H1 (cell line): ENCODE measurements around the gene EVC2. TPM values are rescaled to one million over a fixed set of nuclear protein-coding genes. Genes with fewer than 3 reads are reported as not detected.

Experiments used
- CTCF ChIA-PET: fragments of 300-600 bp; sonication (Branson Sonifier 250); formaldehyde crosslinking; loops from one replicate; lab custom pipeline; 2021; ENCODE audit not compliant: partially characterized antibody; lab: Charles Lee
- POLR2A ChIA-PET: fragments of 300-600 bp; sonication (Branson Sonifier 250); formaldehyde crosslinking; loops from one replicate; lab custom pipeline; 2021; ENCODE audit warnings: inconsistent platforms; ENCODE audit not compliant: partially characterized antibody; lab: Charles Lee
- DNase-seq, 2 experiments: peaks; one replicate each; pipeline versions ENCODE4 v3.0.0 to v3.0.0-alpha.2; 2010 to 2022; ENCODE audit warnings: low spot score in 2 of 2, low read depth in 1 of 2, mixed read lengths in 1 of 2
- FAIRE-seq: peaks from 2 replicates; lab custom pipeline; 2011; peaks lifted over from hg19 to GRCh38; lab: Jason Lieb, UNC
- H2AFZ ChIP-seq: 2 replicates; pipeline ENCODE4 v1.8.1; 2012; ENCODE audit warnings: low read length, inconsistent platforms
- H2AK5ac ChIP-seq: 2 replicates; pipeline ENCODE4 v1.6.1; 2013; ENCODE audit warnings: low read depth, low read length
- H2BK120ac ChIP-seq: replicated peaks from 2 replicates; pipeline ENCODE3; 2013; ENCODE audit warnings: low read depth, low read length, inconsistent platforms
- H2BK12ac ChIP-seq: 2 replicates; pipeline ENCODE4 v1.6.1; 2013; ENCODE audit warnings: low read depth, low read length
- H2BK15ac ChIP-seq: 2 replicates; pipeline ENCODE4 v1.6.1; 2013; ENCODE audit warnings: low read length
- H2BK20ac ChIP-seq: 2 replicates; pipeline ENCODE4 v1.6.1; 2013; ENCODE audit warnings: low read length
- H2BK5ac ChIP-seq: 2 replicates; pipeline ENCODE4 v1.6.1; 2013; ENCODE audit warnings: low read depth, low read length
- H3K14ac ChIP-seq: 2 replicates; pipeline ENCODE4 v1.6.1; 2013; ENCODE audit warnings: inconsistent platforms; ENCODE audit not compliant: insufficient read length
- H3K18ac ChIP-seq: 2 replicates; pipeline ENCODE4 v1.6.1; 2013; ENCODE audit warnings: low read length; ENCODE audit errors: extremely low read depth
- H3K23ac ChIP-seq: 2 replicates; pipeline ENCODE4 v1.6.1; 2013; ENCODE audit warnings: inconsistent platforms; ENCODE audit not compliant: insufficient read length
- H3K23me2 ChIP-seq: 2 replicates; pipeline ENCODE4 v1.6.1; 2013; ENCODE audit warnings: low read depth, low read length
- H3K27ac ChIP-seq: 2 replicates; pipeline ENCODE4 v1.6.1; 2011; ENCODE audit warnings: low read depth, low read length, inconsistent platforms
- H3K27me3 ChIP-seq, 4 experiments: replicated peaks in 1 of 4; 1 replicate in 1 of 4; 2 replicates in 3 of 4; pipeline versions ENCODE4 v1.6.1 to v1.8.1; 2011 to 2013; ENCODE audit warnings: low read length in 3 of 4, mild to moderate bottlenecking in 3 of 4, inconsistent platforms in 2 of 4, mixed read lengths in 2 of 4, moderate library complexity in 1 of 4; ENCODE audit not compliant: control insufficient read depth in 3 of 4, insufficient read depth in 3 of 4; ENCODE audit errors: extremely low read depth in 1 of 4
- H3K36me3 ChIP-seq, 4 experiments: 2 replicates each; pipeline versions ENCODE4 v1.6.1 to v1.8.1; 2011 to 2013; ENCODE audit warnings: mild to moderate bottlenecking in 4 of 4, low read length in 3 of 4, moderate library complexity in 2 of 4, control low read depth in 1 of 4, inconsistent platforms in 1 of 4; ENCODE audit not compliant: insufficient read depth in 4 of 4, control insufficient read depth in 2 of 4
- H3K4ac ChIP-seq: replicated peaks from 2 replicates; pipeline ENCODE3; 2013; ENCODE audit warnings: low read length, low read depth, mixed read lengths, inconsistent platforms; ENCODE audit not compliant: insufficient read length
- H3K4me1 ChIP-seq, 4 experiments: replicated peaks in 1 of 4; 1 replicate in 1 of 4; 2 replicates in 3 of 4; pipeline versions ENCODE4 v1.6.1 to v1.8.1; 2011 to 2013; ENCODE audit warnings: low read length in 3 of 4, inconsistent platforms in 2 of 4, mixed read lengths in 1 of 4; ENCODE audit not compliant: insufficient read depth in 4 of 4, control insufficient read depth in 3 of 4
- H3K4me2 ChIP-seq, 2 experiments: 2 replicates each; pipeline versions ENCODE4 v1.6.1 to v1.8.1; 2011 to 2013; ENCODE audit warnings: low read depth in 2 of 2, low read length in 2 of 2, control low read depth in 1 of 2, inconsistent platforms in 1 of 2, mild to moderate bottlenecking in 1 of 2; ENCODE audit not compliant: insufficient read depth in 1 of 2
- H3K4me3 ChIP-seq, 4 experiments: fragments of 200-600, 300-600 bp in 1 of 4; sonication (generic), shearing (Covaris generic), sonication (Bioruptor Twin) in 1 of 4; 2 replicates each; pipeline versions ENCODE4 v1.5.1 to v1.8.1; 2011 to 2016; ENCODE audit warnings: low read length in 4 of 4, low read depth in 3 of 4, control low read depth in 2 of 4, inconsistent platforms in 2 of 4, mild to moderate bottlenecking in 2 of 4, mixed read lengths in 1 of 4, moderate library complexity in 1 of 4; ENCODE audit not compliant: insufficient read depth in 2 of 4; ENCODE audit errors: extremely low read depth in 1 of 4
- H3K56ac ChIP-seq: replicated peaks from 2 replicates; pipeline ENCODE3; 2013; ENCODE audit warnings: low read depth, mild to moderate bottlenecking, mixed read lengths, low read length, inconsistent platforms; ENCODE audit not compliant: insufficient read length
- H3K79me1 ChIP-seq: 2 replicates; pipeline ENCODE4 v1.6.1; 2013; ENCODE audit warnings: low read depth, low read length, control low read depth
- H3K79me2 ChIP-seq, 2 experiments: 2 replicates each; pipeline versions ENCODE4 v1.6.1 to v1.8.1; 2012 to 2013; ENCODE audit warnings: low read length in 2 of 2, mild to moderate bottlenecking in 2 of 2, inconsistent platforms in 1 of 2; ENCODE audit not compliant: insufficient read depth in 2 of 2, control insufficient read depth in 1 of 2
- H3K9ac ChIP-seq, 4 experiments: replicated peaks in 1 of 4; 1 replicate in 1 of 4; 2 replicates in 3 of 4; pipeline versions ENCODE4 v1.6.1 to v1.8.1; 2011 to 2013; ENCODE audit warnings: low read depth in 3 of 4, low read length in 3 of 4, control low read depth in 2 of 4, mild to moderate bottlenecking in 2 of 4, moderate library complexity in 2 of 4, inconsistent platforms in 1 of 4; ENCODE audit errors: extremely low read depth in 1 of 4
- H3K9me3 ChIP-seq, 2 experiments: 2 replicates each; pipeline versions ENCODE4 v1.6.1 to v1.8.1; 2012 to 2013; ENCODE audit warnings: mild to moderate bottlenecking in 2 of 2, moderate library complexity in 2 of 2, control low read depth in 1 of 2, inconsistent platforms in 1 of 2, low read depth in 1 of 2, low read length in 1 of 2, mixed read lengths in 1 of 2; ENCODE audit not compliant: insufficient read depth in 2 of 2
- H4K20me1 ChIP-seq, 2 experiments: replicated peaks in 1 of 2; 2 replicates each; pipeline versions ENCODE3 to v1.8.1; 2011 to 2013; ENCODE audit warnings: inconsistent platforms in 2 of 2, low read length in 2 of 2, mild to moderate bottlenecking in 1 of 2; ENCODE audit not compliant: insufficient read depth in 2 of 2, control insufficient read depth in 1 of 2
- H4K5ac ChIP-seq: 2 replicates; pipeline ENCODE4 v1.6.1; 2013; ENCODE audit warnings: low read length, low read depth, mixed read lengths, inconsistent platforms; ENCODE audit not compliant: insufficient read length
- H4K8ac ChIP-seq: 2 replicates; pipeline ENCODE4 v1.8.0; 2013; ENCODE audit warnings: mild to moderate bottlenecking, moderate library complexity, low read length, inconsistent platforms; ENCODE audit not compliant: insufficient read depth; ENCODE audit errors: extremely low read depth
- H4K91ac ChIP-seq: replicated peaks from 2 replicates; pipeline ENCODE3; 2013; ENCODE audit warnings: low read length, mixed read lengths, inconsistent platforms; ENCODE audit not compliant: insufficient read length
- CBX8 ChIP-seq: fragments of 300-800, 300-1000 bp; sonication (generic); IDR thresholded peaks from 2 replicates; pipeline ENCODE4 v1.7.1; 2016; ENCODE audit warnings: low read depth, low read length, borderline replicate concordance
- CREB1 ChIP-seq: IDR thresholded peaks from 2 replicates; pipeline ENCODE4 v1.6.1; 2012; ENCODE audit warnings: inconsistent platforms
- EGR1 ChIP-seq: IDR thresholded peaks from 2 replicates; pipeline ENCODE4 v1.6.1; 2011; ENCODE audit warnings: low read depth, low read length, borderline replicate concordance
- JUND ChIP-seq: IDR thresholded peaks from 2 replicates; pipeline ENCODE4 v1.6.1; 2011; ENCODE audit warnings: mild to moderate bottlenecking, improper control_type of control experiment, low read length
- KDM5A ChIP-seq: fragments of 200-600 bp; IDR thresholded peaks from 2 replicates; pipeline ENCODE4 v1.7.1; 2012; ENCODE audit warnings: mild to moderate bottlenecking, low read length, inconsistent platforms, mixed read lengths
- NRF1 ChIP-seq: IDR thresholded peaks from 2 replicates; pipeline ENCODE4 v1.6.1; 2011; ENCODE audit warnings: mild to moderate bottlenecking, low read depth, low read length, improper control_type of control experiment
- POLR2AphosphoS5 ChIP-seq: IDR thresholded peaks from 2 replicates; pipeline ENCODE4 v1.6.1; 2011; ENCODE audit warnings: low read depth, low read length
- RBBP5 ChIP-seq: IDR thresholded peaks from 2 replicates; pipeline ENCODE4 v1.7.1; 2012; ENCODE audit warnings: low read depth, mild to moderate bottlenecking, inconsistent platforms, low read length, moderate library complexity, borderline replicate concordance
- TAF1 ChIP-seq: IDR thresholded peaks from 2 replicates; pipeline ENCODE4 v1.6.1; 2011; ENCODE audit warnings: mild to moderate bottlenecking, low read depth, low read length
- TEAD4 ChIP-seq: IDR thresholded peaks from 2 replicates; pipeline ENCODE4 v1.6.1; 2012; ENCODE audit warnings: low read depth, low read length, inconsistent platforms, mixed read lengths
- WGBS, 2 experiments: shearing (Covaris generic) in 1 of 2; methylation state at CpG; one replicate each; pipeline versions ENCODE4 v1.1.6 to v1.1.7; 2013 to 2015; ENCODE audit warnings: low lambda C conversion rate in 2 of 2, mixed read lengths in 2 of 2, inconsistent platforms in 1 of 2, low coverage in 1 of 2, missing lambda C conversion rate in 1 of 2; ENCODE audit not compliant: insufficient replicate concordance in 2 of 2, insufficient coverage in 1 of 2, insufficient read length in 1 of 2; ENCODE audit errors: extremely low coverage in 1 of 2, missing lambda C conversion rate in 1 of 2; 5-methylcytosine and 5-hydroxymethylcytosine counted together
- polyA plus RNA-seq, 7 experiments: library from polyadenylated mRNA; depleted of rRNA in 3 of 7; stranded (reverse) in 5 of 7; unstranded in 2 of 7; fragments of >200 nt in 5 of 7; fragments of 200-250 nt in 2 of 7; gene quantifications; 1 replicate in 5 of 7; 2 replicates in 1 of 7; 4 replicates in 1 of 7; pipeline versions ENCODE4 v1.2.1 to v1.2.3, GENCODE V29; 2011 to 2013; ENCODE audit warnings: missing spikeins in 2 of 7, mixed read lengths in 2 of 7
- total RNA-seq: library from RNA; stranded (reverse); fragmentation: NEBNext Ultra II Directional; extraction: Animal tissue kit (Norgen Biotek cat#: 25700); gene quantifications from 2 replicates; pipeline ENCODE4 v1.2.1, GENCODE V29; 2021
- TF ChIP-seq, protein P1 (sequence below): IDR thresholded peaks from 2 replicates; pipeline ENCODE4 v1.6.1; 2011; ENCODE audit warnings: low read length, improper control_type of control experiment

EVC2 gene
- total and polyA plus RNA-seq, 2 of the 8 experiments (the other 6 are each of a cell fraction or from before 2014, with no cell fraction given) = 0.73 to 5.9 TPM

DNA sequence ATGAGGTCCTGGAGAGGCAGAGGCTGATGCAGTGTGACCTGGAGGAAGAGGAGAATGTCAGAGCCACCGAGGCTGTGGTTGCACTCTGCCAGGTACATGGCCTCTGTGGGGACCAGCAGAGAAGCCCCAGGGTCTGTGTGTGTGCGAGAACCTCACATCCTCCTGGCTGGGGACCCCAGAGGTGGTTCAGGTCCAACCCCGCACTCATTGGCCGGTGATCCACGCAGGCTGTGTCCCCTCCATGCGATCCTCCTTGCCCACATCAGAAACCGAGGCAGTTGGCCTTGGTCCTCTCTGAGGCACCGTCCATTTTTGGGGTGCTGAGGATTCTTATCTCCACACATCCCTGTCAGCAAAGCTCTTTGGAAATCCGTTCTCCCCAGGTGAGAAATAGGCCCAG is 47.9 kb upstream of the EVC2 start:
- no peak overlapping the region for H2AK5ac ChIP-seq
- no peak overlapping the region for H3K23ac ChIP-seq
- H3K4me2 ChIP-seq = no peak overlapping the region
- WGBS, 2 experiments = 86% methylated on average over 9 of the region's 9 CpGs; no CpG with 5 or more reads in 1 of the 2 experiments
- no peaks in the 10 kb centered on the region for H4K20me1 ChIP-seq
- no peak overlapping the region for H2AFZ ChIP-seq
- H3K4me1 ChIP-seq = peaks cover 0 to 20% (median 16%) of the 10 kb centered on the region in 4 experiments; a peak in 6 of 7 replicates
- no peak overlapping the region for H2BK12ac ChIP-seq
- FAIRE-seq (no peak), DNase-seq (peak in 1 of 2 experiments; percentile 35)
- no peaks in the 10 kb centered on the region for H3K79me2 ChIP-seq
- no peaks in the 10 kb centered on the region for H3K79me1 ChIP-seq
- no peak overlapping the region for H4K91ac ChIP-seq
- no peak overlapping the region for H3K4me3 ChIP-seq
- no peak overlapping the region for H2BK15ac ChIP-seq
- H3K23me2 ChIP-seq = no peaks in the 10 kb centered on the region; the same call in 1 of the 2 replicates
- H3K27ac ChIP-seq = no peak overlapping the region
- no peaks in the 10 kb centered on the region for H3K9me3 ChIP-seq
- ChIA-PET POLR2A (no interaction called here), CTCF (interaction anchor here (0.7 to 1.0 kb wide), 2 partner anchors 19 to 123 kb away, joined by 3 read pairs; no protein-coding TSS in a partner anchor)
- H3K56ac ChIP-seq = no peak overlapping the region
- H4K5ac ChIP-seq = no peak overlapping the region
- no peaks in the 10 kb centered on the region for H3K27me3 ChIP-seq
- H4K8ac ChIP-seq = no peak overlapping the region
- no peak overlapping the region for H2BK5ac ChIP-seq
- no peak overlapping the region for H3K4ac ChIP-seq
- H3K18ac ChIP-seq = no peak overlapping the region
- H2BK120ac ChIP-seq = no peak overlapping the region
- H3K36me3 ChIP-seq = peaks cover 2 to 7% (median 4%) of the 10 kb centered on the region in 4 experiments; a peak in 4 of 8 replicates
- H2BK20ac ChIP-seq = no peak overlapping the region
- H3K14ac ChIP-seq = no peak overlapping the region
- H3K9ac ChIP-seq = no peak overlapping the region
- TF ChIP-seq KDM5A = no peak
- TF ChIP-seq NRF1 = no peak
- TF ChIP-seq, protein P1, sequence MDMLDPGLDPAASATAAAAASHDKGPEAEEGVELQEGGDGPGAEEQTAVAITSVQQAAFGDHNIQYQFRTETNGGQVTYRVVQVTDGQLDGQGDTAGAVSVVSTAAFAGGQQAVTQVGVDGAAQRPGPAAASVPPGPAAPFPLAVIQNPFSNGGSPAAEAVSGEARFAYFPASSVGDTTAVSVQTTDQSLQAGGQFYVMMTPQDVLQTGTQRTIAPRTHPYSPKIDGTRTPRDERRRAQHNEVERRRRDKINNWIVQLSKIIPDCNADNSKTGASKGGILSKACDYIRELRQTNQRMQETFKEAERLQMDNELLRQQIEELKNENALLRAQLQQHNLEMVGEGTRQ = no peak
- no peak for TF ChIP-seq CREB1
- no peak for TF ChIP-seq JUND
- no peak for TF ChIP-seq TEAD4
- TF ChIP-seq POLR2AphosphoS5 = no peak
- no peak for TF ChIP-seq CBX8
- no peak for TF ChIP-seq EGR1
- no peak for TF ChIP-seq RBBP5
- no peak for TF ChIP-seq TAF1
